NK-92 (cell line): Measurements from ENCODE around the gene ZNF18.

ENCODE experiments used
- DNase-seq: peaks from one replicate; lab custom pipeline; 2025; ENCODE audit not compliant: unreplicated experiment; lab: John Stamatoyannopoulos, UW

The ZNF18 gene, protein sequence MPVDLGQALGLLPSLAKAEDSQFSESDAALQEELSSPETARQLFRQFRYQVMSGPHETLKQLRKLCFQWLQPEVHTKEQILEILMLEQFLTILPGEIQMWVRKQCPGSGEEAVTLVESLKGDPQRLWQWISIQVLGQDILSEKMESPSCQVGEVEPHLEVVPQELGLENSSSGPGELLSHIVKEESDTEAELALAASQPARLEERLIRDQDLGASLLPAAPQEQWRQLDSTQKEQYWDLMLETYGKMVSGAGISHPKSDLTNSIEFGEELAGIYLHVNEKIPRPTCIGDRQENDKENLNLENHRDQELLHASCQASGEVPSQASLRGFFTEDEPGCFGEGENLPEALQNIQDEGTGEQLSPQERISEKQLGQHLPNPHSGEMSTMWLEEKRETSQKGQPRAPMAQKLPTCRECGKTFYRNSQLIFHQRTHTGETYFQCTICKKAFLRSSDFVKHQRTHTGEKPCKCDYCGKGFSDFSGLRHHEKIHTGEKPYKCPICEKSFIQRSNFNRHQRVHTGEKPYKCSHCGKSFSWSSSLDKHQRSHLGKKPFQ

DNA sequence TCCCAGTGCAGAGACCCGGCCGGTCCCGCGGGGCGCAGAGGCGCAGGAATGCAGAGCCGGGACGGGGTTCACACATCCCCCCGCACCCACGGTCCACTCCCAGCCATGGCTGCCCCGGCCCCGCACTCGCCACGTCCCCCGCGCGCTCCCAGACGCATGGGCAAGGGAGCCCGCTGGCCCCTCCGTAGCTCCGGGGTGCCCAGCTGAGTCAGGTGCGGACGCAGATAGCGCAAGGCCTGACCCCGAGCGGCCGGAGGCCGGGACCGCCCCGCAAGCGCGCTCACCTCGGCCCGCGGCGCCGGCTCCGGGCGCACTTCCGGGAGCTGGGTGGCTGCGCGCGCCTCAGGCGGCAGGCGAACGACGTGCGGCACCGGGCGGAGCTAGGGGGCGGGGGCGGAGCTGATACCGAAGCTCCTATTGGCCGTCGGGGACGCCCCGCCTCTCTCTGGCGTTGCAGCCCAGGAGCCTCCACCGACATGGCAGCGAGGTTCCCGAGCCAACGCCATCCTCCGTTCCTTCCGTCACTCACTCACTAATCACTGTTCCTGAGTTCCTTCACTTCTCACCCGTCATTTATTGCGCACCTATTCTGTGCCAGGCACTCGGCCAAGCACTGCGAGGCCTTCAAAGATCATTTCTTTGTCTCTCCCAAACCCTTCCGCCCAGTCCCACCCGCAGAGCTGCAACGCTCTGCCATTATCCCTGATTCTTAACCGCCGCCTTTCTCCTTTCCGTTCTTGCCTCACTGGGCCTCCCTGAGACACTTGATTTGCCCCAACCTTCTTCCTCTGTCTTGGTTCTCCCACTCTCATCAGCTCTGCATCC is at the start of gene ZNF18:
ZNF18 (minus strand) TSS at position 329 of the 825 bp plus-strand sequence. CDS start 4,646 bp downstream, outside the sequence.
- peak; percentile 53 for DNase-seq

DNA sequence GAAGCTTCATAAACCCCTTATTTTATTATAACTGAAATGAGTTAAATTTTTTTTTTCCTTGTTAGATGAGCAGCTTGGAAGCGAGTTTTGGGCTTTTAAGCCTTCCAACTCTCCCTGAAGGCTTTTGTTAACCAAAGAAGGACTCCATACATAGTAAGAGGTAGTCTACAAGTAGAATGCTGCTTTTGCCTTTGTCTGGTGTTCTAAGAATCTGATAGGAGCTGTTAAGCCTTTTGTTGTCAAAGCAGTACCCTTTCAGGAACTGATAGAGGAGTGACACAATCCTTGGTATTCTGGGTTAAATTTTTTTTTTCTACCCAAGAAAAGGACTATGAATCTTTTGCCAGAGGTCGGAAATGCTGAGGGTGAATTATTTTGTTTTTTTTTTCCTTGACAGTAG is 49.5 kb upstream of the ZNF18 start:
- DNase-seq = no peak

DNA sequence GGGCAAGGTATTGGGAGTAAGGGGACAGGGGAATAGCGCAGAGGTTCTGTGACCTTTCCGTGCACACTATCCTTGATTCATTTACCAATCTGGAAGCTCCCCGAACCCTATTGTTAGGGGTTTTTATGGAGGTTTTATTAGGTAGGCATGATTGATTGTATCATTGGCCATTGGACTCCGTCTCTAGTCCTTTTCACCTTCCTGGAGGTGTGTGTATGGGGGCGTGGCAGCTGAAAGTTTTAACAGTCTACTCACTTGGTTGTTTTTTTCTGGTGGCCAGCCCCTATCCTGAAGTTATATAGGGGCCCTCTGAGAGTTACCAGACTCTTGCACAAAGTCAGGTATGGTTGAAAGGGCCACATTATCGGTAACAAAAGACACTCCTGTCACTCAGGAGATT is 46.4 kb upstream of the ZNF18 start:
- no peak for DNase-seq

DNA sequence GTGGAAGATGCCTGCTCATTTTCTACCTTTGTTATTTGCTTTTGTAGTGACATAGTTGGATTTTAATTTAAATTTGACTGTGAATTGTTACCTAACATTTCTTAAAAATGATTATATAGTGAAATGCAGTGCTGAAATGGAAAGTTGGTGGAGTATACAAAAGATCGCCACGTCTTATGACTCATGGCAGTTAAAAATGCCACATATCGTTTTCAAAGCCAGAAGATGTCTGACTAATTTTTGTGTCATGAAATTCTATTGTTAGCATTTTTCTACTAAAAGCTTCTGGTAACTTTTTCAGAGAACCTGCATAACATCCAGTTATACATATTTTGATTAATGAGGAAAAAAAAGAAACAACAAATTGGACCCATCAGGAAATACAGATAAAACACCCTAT is 44.0 kb upstream of the ZNF18 start:
- DNase-seq = no peak

DNA sequence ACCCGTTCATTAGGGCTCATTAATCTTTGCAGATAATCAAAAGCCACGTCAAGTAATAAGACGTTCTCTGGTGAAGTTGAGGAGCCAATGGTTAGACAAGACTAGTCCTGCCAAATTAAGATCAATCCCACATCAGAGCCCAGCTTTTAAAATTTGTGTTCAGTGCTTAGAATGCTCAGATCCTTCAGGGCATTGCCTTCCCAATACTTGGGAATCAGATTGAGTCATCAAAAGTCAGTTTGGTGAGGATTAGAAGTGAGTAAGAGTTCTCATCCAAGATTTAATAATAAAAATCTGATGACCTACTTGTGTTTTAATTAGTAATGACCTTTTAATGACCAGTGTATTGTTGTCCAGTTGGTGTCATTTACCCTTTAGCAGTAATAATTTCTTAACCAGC is 43.2 kb upstream of the ZNF18 start:
- no peak for DNase-seq

DNA sequence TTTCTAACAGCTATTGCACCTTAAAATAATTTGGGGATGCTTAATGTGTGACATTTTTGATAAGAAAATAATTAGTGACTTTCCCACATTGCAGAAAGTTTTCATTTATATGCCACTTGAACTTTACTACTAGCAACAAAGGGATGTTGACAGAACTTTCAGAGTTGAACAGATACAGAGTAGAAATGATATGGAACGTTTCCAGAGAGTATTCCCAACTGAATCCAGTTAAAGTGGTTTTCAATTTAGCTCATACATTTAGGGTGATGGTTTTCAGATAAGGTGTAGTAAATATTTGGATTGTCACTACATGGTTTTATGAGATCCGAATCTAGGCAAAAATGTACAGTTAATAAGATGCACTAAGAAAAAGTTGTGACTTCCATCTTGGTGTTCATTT is 40.7 kb upstream of the ZNF18 start:
- no peak for DNase-seq

DNA sequence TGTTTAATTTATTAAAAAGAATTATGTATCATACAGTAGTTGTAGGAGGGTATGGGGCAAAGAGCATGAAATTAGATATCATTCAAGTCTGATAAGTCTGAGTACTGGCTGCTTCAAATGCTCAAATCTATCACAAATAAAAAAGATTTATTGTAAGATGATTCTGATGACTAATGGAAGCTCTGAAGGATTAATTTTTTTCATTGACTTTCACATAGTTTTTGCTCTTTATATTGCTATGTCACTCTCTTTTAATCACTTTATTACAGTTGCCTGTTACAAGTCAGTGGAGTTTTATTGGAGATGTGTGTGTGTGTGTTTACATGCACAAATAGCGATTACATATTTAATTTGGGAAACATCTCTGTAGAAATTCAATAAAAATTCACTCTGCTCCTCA is 38.4 kb upstream of the ZNF18 start:
- no peak for DNase-seq

DNA sequence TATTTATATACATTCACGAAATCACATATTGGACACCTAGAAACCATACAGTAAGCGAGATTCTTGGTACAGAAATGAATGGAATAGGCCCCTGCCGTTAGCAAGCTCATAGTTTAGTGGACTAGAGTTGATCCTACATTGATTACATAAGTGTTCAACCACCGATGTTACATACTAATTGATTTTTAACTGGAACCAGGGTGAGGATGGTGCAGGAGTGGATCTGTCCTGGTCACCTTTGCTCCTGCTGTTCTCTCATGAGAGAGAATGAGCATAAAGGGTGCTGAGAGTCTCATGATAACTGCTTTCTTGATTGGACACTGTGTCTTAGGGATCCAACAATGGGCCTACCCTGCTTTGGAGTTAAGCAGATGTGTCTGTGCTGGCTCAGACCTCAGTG is 37.3 kb upstream of the ZNF18 start:
- DNase-seq = no peak

DNA sequence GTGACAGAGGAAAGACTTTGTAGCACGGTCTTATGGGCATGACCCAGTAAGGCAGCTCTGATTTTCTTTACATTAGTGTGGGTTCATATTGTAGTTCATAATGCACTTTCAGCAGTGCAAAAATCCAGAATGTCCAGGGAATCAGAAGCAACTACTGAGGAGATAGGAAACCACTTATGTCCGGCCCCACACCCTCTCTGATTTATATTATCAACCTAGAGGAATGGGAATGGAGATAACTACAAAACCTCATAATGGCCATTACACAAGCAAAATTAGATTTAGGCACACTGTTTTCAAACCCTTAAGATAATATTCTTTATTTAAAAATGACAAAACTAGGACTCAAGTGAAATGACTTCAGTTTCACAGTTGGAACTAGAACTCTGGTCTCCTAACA is 31.3 kb upstream of the ZNF18 start:
- DNase-seq = no peak

DNA sequence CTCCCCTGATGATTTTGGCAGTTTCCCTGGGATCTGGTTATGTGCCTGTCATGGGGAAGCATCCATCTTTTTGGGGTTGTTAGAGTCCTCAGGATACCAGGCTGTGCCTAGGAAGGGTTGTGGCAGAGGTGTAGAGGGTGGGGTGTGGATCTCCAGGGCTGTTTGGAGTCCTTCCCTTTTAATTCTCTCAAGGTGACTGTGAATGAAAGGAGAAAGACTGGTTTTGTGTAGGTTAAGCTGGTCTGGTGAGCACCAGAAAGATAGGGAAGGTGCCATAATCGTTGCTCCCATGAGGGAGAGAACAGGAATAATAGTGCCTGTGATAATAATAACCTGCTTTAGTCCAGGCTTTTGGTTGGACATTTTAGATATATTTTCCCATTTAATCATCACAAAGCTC is 30.4 kb upstream of the ZNF18 start:
- no peak for DNase-seq

DNA sequence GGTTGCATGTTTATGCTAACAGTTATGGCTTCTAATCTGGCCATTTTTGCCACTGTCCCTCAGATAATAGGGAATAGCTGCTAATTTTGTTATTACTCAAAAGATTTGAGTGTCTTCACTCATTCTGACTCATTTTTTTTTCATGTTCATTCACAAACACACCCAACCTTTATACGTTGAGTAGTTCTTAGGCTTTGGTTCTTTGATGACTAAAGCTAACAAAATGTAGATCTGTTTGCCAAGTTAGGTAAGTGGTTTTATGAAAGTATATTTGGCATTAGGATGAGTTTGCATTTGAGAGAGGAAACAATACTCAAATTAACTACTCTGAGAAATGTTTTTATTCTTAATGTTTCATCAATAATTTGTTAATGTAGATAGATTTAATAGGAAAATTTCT is 27.1 kb upstream of the ZNF18 start:
- no peak for DNase-seq

DNA sequence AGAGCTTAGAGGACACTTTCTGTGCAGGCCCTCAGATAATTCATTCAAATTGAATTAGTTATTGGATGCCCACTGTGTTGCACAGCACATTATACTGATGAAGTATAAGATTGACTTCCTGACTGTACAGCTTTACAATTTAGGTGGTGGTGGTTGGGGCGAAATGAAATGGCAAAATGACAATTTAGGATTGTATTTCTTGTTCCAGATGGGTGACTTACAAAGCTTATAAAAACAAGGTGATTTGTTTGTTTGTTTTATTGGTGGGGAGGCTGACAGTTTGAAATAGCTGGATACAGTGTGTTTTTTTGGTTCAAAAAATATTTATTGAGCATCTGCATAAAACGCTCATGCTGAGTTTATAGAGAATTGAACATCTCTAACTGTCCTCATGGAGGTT is 25.0 kb upstream of the ZNF18 start:
- DNase-seq = no peak

DNA sequence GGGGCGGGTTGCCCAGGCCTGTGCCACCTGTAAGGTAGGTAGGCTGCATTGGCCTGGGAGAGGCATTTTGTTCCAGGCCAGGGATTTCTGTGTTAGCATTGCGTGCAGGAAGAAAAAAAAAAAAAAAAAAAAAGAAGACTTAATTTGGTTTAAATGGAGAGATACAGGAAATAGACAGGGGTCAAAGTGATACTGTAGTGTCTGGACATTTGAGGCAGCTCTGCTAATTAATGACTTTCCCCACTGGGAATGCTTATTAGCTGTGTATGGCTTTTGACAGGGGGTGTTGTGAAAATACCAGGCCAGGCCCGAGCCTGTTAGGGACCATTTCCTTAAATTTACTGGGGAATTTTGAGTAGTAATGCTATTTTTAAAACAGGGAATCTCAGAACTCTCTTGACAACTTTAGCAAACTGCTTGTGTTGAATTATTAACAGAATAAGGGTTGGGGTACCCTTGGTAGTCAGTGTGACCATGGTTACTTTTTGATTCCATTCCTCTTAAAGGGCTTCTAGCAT is 24.4 kb upstream of the ZNF18 start:
- no peak for DNase-seq

DNA sequence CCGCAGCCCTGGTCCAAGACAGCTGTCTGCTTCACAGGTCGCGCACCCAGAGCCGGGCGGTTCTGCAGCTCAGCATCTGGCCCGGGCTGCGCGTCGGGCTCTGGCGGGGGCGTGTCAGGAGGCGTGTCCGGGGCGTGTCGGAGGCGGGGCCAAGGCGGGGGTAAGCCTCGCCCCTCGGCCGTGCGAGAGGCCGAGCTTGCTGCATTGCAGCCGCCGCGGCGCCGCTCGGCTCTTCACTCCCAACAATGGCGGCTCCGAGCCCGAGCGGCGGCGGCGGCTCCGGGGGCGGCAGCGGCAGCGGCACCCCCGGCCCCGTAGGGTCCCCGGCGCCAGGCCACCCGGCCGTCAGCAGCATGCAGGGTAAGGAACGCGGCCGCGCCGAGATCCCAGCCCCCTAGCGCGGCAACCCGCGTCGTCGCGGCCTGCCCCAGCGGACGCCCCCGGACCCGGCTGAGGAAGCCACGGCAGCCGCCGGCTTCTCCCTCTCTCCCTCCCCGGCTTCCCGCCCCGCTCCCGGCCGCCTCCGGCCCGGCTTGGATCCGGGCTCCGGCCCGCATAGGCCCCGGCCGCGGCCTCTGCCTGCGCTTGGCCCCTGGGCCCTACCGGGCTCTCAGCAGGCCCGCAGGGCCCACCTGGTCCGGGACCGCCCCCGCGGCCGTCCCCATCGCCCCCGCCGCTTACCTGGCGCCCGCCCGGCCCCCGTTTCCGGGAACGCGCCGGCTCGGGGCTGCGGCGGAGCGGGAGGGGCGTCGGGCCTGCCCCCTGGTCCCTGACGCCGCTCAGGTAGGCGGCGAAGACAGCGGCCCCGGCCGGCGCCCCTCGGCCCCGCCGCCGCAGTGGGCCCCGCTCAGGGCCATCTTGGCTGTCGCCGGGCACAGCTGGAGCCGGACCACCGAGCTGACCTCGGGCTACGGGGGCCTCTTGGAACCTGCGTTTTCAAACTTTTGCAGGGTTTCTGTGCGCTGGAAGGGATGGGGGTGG is 23.7 kb upstream of the ZNF18 start, which contains the start of gene MAP2K4:
MAP2K4 (plus strand) TSS at position 236 of the 981 bp plus-strand sequence; CDS start at position 246, 10 bp downstream.
- peak; percentile 37 for DNase-seq

DNA sequence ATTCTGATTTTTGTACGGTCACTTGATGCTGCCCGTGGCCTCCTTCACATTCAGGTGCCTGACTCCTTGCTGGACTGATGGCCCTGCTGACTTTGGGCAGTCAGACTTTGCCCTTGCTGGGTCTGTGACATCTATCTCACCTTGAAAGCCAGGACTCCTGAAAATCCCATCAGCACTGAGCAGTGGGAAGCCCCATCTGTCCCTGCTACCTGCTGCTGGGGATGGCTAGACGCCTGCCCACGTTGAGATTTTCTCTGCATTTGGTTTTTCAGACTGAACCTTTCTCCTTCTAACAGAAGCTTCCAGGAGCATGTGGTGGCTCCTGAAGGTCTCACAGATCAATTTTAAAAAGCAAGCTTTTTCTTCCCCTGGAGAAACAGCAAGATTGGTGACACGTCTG is 10.2 kb upstream of the ZNF18 start:
- no peak for DNase-seq

DNA sequence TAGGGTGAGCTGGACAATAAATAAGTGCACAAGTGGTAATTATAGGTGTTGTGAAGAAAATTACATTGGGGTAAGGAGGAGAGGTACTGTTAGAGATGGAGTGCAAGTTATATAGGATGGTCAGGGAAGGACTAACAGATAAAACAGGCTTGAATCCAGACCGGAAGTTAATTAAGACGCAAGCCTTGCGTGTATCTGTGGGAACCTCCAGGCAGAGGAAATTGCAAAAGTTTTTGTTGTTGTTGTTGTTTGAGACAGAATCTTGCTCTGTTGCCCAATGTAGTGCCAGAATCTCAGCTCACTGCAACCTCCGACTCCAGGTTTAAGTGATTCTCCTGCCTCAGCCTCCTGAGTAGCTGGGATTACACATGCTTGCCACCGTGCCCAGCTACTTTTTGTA is 2.4 kb upstream of the ZNF18 start:
- no peak for DNase-seq

DNA sequence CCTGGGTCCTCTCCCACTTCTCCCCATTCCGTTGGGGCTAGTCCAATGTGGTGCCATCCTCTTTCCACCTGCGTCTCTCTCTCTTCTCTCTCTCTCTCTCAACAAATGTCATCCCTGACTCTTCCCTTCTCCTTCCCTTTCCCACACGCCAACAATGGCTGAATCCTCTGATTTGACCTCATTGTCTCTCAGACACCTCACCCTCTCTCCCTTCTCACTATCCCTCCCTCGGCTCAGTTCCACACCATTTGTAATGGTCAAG is 628 bp upstream of the ZNF18 start:
- DNase-seq = no peak

DNA sequence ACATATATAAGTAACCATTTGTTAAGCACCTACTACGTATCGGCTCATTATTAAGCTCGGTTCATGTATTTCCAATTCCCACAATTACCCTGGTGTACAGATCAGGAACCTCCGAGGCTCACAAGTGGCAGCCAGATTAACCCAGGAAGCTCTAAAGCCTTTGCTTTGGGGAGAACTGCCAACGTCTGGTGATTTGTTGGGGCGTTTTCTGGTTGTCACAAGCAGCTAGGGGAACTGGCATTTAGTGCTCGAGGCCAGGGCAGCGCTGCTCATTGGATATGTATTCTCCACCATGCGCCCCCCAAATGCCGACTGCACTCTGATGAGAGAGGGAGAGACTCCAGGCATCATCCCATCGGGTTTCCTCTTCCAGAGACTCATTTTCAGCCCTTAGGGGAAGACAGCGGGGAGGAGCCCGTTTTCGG is 541 bp downstream of the ZNF18 start:
- DNase-seq = no peak

DNA sequence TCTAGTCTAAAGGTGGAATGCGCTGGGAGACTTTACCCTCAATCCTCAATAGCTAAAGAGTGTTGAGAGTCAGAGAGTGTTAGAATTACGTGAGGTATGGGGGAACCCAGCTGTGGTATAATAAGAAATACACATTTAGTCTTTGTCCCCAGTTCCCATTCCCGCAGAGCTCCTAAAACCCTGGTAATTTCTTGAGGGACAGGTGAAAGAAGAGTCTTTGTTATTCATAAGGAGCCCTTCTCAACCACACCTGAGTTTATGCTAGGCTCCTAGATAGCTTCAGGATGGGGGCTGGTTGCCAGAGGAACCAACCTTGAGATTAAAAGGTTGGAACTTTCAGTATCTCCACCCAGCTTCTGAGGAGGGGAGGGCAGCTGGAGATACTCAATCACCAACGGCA is 5.8 kb downstream of the ZNF18 start:
- DNase-seq = no peak

DNA sequence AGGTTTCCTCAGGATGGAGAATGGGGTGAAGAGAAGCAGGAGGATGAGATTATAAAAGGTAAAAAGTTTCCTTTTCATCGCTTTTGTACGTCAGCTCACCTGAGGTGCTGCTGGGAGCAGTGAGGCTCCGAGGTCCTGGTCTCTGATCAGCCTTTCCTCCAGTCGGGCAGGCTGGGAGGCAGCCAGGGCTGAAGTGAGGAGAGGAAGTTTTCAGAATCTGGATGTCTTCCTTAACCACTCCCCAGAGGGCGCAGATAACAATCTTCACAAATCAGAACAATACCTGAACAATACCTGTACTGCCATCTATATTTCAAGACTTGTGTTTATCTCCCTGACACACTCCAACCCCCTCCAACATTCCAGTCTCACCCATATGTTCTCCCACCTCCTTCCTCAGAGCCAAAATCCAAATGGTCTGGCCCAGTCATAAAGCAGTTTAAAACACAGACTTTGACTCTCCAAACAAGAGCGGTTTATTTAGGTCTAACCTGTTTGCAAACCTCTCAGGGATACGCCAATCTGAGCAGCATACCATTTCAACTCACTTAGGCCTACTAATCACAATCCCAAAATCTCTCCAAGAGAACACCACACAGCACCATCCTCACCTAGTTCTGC is 6.8 kb downstream of the ZNF18 start:
- DNase-seq = no peak
